Measurements from ENCODE around the gene G0S2. TPM values are rescaled to one million over a fixed set of nuclear protein-coding genes. Genes with fewer than 3 reads are reported as not detected.
A peak's percentile ranks its signal among the peaks of the same experiment; 100 is the strongest.

Gene G0S2
- total and polyA plus RNA-seq, 9 of the 15 experiments (the other 6 are each of a cell fraction or from before 2014, with no cell fraction given) = 0.18 to 65.6 (median 11.4) TPM

- TF ChIP-seq CTCF (IDR thresholded peaks at IDR 0.05 in 2 of 3, conservative IDR thresholded peaks at IDR 0.05 in 1 of 3; ENCODE audit: insufficient read depth in 2 of 3, low read depth in 1 of 3, low read length in 3 of 3) (peak in 1 of 3 experiments; percentile 55; a peak in 2 of 6 replicates), CTBP1 (IDR thresholded peaks at IDR 0.05; ENCODE audit: borderline replicate concordance) (peak; percentile 61), SPI1 (IDR thresholded peaks at IDR 0.05; ENCODE audit: borderline replicate concordance, low read depth, low read length) (peak; percentile 51; the same call in 1 of the 2 replicates), ZNF274 (IDR thresholded peaks at IDR 0.05; ENCODE audit: borderline replicate concordance, low read depth, low read length) (no peak), L3MBTL2 (IDR thresholded peaks at IDR 0.05) (peak; percentile 75), TEAD4 (IDR thresholded peaks at IDR 0.05; ENCODE audit: low read length) (peak; percentile 17; the same call in 1 of the 2 replicates), TEAD4 (CRISPR knock-in tag; IDR thresholded peaks at IDR 0.05; ENCODE audit: borderline replicate concordance) (no peak), HES1 (IDR thresholded peaks at IDR 0.05; ENCODE audit: low read depth) (no peak), RCOR1 (IDR thresholded peaks at IDR 0.05; ENCODE audit: borderline replicate concordance in 1 of 2, low read depth in 2 of 2, low read length in 2 of 2) (peak in 1 of 2 experiments; percentile 56; a peak in 1 of 4 replicates), ZEB2 (IDR thresholded peaks at IDR 0.05) (peak; percentile 32; the same call in 1 of the 2 replicates), NFRKB (IDR thresholded peaks at IDR 0.05; ENCODE audit: low read depth) (peak; percentile 13; the same call in 1 of the 2 replicates), ESRRA (IDR thresholded peaks at IDR 0.05; ENCODE audit: borderline replicate concordance, low read depth) (peak; percentile 62; the same call in 1 of the 2 replicates), ZFP91 (CRISPR knock-in tag; IDR thresholded peaks at IDR 0.05) (no peak), FOSL1 (tag; conservative IDR thresholded peaks at IDR 0.05) (peak; percentile 66)
Measured at GRCh38 chr1:209667708-209668107, 7.5 kb upstream of the G0S2 start (continued).

Data from K562 (cell line).